ENCODE data around the gene DHX35.
"Not testable (repeated sequence)": the region's sequence is repeated elsewhere in the genome, so short reads cannot be mapped to it uniquely, and the experiment has no call there.

DHX35 gene

DNA sequence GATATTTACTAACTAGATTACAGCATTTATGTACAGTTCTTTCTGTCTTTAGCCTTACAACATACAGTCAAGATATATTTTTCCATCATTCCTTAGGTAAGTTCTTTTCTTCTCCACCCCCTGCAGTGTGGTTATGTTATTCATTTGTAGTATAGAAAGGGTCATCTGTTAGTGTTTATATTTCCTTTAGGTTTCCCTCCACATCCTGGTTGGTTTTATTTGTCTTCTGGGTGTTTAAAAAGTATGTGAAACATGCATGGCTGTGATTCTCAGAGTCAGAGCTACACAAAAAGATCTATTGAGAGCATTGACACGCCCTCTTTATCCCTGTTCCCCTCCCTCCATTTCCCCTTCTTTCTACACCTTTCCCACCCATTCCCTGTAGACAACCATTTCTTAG lies 20.1 kb downstream of the DHX35 start:
- no peak for DNase-seq

DNA sequence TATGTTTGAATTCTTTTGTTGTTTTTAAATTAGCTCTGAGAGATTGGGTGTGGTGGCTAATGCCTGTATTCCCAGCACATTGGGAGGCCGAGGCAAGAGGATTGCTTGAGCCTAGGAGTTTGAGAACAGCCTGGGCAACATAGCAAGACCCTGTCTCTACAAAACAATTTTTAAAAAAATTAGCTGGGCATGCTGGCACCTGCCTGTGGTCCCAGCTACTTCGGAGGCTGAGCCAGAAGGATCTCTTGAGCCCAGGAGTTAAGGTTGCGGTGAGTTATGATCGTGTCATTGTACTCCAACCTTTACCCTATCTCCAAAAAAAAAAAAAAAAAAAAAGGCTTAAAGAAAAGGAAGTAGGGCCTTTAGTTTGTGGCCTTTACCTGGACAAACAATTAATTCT lies 22.9 kb downstream of the DHX35 start:
- DNase-seq, result no peak

DNA sequence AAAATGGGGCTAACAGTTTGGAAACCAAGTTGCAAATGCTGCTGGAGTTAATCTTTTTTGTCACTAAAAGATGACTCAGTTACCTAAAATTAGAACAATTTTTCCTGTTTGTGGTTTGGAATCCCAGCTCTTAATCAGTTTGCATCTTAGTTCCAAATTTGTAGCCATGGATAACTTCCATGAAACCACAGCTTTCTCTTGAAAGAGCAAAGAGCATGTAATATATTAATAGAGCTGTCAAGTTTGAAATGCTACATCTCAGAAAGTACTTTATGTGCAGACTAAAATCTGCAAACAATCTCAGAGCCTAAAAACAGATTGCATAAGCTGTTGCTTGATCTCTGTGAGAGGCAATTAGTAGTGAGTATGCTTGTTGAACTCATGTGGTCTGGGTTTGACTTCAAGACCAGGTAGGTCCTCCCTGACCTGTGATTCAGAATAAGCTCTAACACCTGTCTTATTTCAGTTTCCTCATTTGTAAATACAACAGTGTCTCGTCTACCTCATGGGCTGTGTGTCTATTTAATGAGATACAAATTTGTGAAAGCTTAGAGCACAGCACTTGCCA lies 23.5 kb downstream of the DHX35 start:
- DNase-seq, result no peak

DNA sequence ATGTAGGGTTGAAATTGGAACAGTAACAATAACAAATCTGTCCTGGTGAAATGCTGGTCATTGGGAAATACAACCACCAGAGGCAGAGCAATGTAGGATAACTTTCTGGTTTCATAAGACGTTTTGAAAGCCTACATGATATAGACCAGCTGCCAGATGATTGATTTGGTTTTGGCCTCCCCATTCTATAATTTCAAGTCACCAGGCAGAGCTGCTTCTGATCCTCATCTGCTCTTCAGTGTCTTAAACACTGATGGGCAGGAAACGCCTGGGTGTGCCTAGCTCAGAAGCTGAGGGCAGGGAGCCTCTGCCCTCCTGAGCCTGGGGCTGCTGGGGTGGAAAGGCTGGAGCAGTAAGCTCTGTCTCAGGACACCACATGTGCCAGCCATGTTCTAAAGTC lies 24.5 kb downstream of the DHX35 start:
- DNase-seq, result no peak

DNA sequence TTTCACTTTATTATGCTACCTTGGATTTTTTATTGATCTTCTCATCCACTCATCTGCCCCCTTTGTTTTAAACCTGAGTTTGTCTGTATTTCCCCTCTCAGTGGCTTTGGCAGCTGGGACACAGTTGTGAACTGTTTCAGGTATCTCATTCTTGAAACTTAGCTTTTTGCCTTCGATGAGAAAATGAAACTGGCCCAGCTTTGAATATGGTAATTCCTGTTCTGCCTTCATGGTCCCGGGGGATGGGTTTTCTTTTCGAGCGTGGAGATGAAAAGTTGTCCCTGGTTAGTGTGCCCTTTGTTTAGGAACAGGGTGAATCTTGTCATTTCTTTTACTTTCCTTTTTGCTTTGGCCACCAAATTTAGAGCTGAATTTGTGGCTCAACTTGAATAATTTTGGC lies 25.6 kb downstream of the DHX35 start:
- no peak for DNase-seq

DNA sequence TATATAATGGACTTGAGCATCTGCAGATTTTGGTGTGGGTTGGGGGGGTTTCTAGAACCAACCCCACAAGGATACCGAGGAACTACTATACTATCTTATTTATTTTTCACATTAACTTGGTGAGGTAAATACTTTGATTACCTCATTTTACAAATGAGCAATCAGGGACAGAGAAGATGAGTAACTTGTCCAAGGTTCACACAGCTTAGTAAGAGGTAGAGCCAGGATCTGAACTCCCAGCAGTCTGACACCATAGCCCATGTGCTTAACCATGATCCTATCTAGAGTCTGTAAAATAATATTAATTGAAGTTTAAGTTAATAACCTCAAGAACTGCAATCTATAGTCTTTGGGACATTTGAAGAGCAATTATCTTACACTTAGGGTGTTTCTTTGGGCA lies 28.6 kb downstream of the DHX35 start:
- DNase-seq, result no peak

DNA sequence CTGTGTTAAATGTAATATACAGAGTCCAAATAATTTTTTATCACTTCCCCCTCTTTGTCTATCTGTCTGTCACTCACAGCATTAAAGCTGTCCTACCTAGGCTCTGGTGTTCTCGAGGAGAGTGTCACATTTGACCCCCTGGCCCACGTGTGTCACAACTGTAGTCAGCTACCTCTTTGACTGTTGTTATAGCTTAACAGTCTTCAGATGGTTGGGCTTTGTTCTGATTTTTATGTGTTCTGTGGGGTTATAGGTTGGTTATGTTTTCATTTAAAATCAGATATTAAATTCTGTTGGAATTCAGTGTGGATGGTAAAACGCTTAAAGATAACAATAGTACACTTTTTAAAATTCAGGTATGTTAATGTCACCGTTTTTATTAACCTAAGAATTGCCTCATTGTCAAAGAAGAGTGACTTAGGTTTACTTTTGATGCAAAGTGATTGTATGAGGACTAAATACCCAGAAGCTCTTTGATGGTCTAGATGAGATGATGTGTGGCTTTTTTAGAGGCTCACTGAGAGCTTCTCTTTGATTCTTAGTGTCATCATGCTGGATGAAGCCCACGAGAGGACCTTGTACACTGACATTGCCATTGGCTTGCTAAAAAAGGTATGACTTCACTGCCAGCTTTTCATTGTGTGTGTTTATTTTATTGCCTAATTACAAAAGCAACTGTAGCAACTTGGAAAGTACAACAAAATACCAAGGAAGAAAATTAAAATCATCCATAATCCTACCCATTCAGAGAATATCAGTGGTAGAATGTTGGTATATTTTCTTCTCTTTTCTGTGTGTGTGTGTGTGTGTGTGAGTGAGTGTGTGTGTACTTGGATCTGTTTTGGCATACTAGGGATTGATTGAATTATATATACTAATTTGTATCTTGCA lies 29.9 kb downstream of the DHX35 start:
- DNase-seq, result no peak

DNA sequence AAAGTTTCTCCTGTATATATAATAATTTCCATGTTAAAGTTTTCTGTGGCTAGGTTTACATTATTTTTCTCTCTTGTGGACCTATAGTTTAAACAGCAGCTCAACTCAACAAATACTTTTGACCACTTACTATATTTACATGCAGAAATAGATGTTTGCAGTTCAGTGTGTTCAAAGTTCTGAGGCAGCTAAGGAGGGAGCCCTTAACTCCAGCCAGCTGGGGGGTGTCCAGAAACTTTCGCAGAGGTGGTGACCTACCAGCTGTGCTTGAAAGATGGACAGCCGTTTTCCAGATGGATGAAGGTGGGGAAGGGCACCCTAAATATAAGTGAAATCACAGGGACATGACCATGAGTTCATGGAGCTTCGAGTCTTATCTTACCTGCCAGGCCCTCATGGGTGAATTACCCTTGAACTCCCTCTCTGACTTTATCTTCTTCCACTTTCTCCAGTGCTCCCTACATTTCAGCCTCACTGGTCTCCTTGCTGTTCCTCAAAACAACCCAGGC lies 33.4 kb downstream of the DHX35 start:
- DNase-seq, result no peak

DNA sequence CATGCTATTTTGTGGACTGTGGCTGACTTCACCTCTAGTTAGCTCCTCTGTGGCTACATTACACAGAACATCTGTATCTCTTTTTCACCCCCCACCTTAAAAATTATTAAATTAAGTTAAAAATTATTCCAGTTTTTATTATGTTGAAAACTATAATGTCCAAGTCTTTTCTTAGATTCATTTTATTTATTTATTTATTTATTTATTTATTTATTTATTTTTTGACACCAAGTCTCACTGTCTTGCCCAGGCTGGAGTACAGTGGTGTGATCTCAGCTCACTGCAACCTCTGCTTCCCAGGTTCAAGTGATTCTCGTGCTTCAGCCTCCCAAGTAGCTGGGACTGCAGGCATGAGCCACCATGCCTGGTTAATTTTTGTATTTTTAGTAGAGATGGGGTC lies 34.7 kb downstream of the DHX35 start:
- not testable (repeated sequence) for DNase-seq

DNA sequence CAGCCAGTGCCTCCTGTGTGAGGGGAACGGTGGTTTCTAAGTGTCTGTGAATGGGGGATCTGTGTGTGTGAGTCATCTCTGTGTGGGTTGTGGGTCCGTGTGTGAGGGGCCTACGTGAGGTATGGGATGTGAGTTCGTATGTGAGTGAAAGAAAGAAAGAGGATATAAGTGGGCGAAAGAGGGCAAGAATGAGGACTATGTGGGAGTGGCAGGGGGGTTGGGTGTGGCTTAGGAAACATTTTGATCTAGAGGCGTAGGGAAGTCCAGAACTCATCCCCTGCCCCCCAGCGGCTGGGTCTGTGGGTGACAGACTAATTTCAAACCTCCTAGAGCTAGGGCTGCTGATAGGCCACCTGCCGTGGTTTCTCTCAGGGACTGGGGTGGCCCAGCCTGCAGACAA lies 35.5 kb downstream of the DHX35 start:
- DNase-seq, result no peak

DNA sequence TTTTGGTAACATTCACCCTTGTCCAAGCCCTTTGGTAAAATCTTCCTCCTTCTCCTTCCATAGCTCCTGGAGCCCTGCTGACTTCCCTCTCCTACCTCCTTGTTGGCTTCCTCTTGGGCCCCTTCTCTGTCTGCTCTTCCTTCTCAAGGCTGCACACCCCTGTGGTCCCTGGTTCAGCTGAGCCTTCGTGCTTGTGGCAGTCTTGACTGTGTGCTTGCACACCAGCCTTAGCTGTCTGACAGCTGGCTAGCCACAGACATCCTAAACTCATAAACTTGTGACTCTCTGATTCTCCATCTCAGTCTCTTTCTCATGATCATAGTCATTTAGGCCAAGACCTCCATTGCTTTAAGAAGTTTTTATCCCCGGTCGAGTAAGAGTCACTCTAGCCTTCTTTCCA lies 37.1 kb downstream of the DHX35 start:
- DNase-seq, result no peak

DNA sequence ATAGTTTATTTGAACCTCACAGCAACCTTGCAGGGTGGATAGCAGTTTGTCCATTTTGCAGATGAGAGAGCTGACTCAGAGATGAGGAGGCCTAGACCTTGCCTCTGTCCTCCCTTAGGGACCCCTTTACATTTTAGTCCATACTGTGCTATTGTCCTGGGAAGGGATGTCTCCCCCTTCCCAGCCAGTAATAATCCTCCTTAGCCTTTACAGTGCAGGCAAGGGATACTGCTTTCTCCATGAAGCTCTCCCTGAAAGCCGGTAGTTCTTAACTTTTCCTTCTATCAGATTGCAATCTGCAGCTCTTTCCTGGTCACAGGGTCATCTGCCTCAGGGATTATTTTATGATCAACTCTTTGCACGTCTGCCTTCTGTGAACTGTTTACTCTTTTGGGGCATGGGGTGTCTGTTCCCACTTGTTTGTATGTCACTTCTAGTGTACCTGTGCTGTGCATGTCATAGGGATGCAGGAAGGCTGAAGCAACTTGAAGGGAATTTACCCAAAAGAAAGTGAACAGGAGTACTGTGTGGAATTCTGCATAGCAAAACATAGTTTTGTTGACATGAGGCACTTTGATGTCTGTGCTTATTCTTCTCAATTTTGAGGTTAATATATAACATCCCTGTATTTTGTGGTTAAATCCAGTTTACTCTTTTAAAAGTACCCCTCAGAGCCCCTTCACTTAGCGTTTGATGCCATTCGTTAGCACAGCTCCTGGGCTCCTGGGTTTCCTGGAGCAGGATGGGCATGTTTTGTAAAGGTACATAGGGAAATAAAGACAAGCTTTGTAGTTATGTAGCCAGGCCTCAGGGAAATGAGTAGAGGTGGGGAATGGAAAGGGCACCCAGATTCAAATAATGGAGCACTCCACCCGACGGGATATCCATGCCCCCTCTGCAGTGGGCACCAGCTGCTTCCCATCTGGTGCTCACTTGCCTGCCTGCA lies 38.1 kb downstream of the DHX35 start:
- DNase-seq, result no peak

DNA sequence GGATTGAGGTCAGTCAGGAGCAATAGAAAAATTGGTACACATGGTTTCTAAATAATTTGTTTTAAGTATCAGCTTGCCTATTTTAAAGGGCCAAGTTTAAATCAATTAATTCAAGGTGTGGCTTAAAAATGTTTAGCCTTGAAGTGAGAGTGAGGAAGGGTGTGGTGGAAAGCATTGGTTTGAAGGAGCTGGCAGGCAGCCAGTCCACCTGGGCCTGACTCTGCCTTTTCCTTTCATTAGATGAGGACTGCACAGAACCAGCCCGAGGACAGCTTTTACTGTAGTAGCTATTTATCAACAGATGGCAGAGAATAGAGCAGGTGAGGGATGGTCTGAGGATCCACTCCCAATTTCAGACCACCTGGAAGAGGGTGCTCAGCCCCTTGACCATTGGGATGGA lies 42.4 kb downstream of the DHX35 start:
- peak; percentile 30 for DNase-seq

DNA sequence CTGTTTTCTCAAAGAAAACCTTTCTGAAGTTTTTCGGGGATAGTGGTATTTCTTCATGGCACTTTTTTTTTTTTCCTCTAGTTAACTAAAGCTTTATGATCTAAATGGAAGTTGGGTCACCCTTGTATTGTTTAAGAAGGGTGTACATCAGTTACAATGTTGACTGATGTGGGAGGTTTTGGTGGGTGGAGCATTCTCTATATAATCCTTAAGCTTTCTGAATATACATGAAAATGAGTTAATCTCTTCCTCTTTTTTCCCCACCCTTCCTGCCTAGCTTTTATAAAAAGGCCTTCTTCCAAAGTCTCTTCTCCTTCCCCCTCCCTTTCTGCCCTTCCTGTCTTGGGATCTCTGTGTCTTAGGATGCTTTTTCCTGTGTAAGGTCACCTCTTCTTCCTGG lies 47.2 kb downstream of the DHX35 start:
- no peak for DNase-seq

DNA sequence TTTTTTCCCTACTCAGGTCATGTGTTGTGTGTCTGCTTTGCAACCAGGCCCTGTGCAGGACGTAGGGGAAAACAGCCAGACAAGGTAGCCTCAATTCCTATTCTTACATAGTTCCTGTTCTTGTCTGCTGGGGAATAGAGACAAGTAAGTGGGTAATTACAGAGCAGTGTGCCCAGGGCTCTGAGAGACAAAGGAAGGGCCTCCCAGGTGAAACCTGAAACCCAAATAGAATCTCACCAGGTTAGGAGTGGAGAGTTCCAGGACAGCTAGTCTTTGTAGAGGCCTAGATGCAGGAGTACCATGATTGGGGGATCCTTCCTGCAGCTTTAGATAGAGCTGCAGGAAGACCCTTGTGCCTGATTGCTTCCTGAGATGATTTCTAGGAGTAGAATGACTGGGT lies 48.4 kb downstream of the DHX35 start:
- DNase-seq, result peak; percentile 53

DNA sequence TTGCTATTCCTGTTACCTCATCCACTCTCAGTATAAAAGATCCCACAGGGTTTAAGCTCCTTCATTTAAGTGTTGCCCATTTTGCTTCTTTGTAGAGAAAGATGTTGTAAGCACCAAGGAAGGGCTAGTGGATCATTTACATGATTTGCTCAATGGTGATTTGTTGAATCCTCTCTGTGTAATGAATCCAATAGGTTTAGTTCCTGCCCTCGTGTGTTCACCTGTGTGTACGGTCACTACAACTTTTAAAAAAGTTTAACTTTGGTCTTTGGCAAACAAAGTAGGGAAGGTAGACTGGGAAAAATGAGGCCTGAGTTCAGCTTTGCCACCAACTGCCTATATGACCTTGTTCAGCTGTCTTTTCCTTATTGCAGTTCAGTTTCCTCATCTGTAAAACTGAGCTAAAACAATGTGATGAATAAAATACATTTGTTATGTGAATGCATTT lies 51.5 kb downstream of the DHX35 start:
- no peak for DNase-seq

DNA sequence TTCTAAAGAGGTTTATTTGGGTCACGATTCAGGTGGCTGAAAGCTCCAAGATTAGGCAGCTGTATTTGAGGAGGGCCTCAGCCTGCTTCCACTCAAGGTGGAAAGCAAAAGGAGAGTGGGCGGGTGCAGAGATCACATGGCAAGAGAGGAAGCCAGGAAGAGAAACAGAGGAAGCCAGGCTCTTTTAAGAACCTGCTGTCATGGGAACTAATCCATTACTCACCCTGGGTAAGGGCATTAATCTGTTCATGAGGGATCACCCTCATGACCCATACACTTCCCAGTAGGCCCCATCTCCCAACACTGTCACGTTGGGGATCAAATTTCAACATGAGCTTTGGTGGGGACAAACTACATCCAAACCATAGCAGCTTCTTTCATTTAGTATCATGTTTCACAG lies 53.9 kb downstream of the DHX35 start:
- no peak for DNase-seq

DNA sequence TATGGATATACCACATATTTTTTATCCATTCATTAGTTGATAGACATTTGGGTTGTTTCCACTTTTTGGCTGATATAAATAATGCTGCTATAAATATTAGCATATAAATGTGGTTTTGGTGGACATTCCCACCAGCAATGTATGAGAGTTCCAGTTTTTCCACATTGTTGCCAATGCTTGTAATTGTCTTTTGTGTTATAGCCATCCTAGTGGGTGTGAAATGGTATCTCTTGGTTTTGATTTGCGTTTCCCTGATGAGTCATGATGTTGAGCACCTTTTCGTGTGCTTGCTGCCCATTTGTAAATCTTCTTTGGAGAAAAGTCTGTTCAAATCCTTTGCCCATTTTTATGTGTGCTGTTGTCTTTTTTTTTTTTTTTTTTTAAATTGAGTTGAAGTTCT lies 54.4 kb downstream of the DHX35 start:
- no peak for DNase-seq

DNA sequence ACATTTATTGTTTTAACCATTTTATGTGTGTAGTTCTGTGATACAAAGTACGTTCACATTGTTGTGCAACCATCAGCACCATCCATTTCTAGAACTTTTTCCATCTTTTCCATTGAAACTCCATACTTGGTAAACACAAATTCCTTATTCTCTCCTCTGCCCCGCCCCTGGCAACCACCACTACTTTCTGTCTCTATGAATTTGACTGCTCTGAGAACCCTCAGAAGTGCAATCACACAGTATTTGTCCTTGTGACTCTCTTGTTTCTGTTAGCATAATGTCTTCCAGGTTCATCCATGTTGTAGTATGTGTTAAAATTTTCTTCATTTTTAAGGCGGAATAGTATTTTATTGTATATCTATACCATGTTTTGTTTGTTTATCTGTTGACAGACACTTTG lies 56.9 kb downstream of the DHX35 start:
- no peak for DNase-seq

DNA sequence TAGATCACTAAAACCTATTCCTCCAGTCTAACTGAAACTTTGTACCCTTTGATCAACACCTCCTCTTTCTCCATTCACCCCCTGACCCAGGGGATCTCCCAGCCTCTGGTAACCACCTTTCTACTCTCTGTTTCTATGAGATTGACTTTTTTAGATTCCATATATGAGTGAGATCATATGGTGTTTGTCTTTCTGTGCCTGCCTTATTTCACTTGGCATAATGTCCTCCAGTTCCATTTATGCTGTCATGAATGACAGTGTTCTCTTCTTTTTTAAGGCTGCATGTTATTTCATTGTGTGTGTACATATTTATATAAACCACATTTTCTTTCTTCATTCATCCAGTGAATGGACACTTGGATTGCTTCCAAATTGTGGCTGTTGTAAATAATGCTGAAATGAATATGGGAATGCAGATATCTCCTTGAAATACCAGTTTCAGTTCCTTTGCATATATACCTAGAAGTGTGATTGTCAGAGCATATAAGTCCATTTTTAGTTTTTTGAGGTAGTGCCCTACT lies 57.7 kb downstream of the DHX35 start:
- no peak for DNase-seq

DNA sequence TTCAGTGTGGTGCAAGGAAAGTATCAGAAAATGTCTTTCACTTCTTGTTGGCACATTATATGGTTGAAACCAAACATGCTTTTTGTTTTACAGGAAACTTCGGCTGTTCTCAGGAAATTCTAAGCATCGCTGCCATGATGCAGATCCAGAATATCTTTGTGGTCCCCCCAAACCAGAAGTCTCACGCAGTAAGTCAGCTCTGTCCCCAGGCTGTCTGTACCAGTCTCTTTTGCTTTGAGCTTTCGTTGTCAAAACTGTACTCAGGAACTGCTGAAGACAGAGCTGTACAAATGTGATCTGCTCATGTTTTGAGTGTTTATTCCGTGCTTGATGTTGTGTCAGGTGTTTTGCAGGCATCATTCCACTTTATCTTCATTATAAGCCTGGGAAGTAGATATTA lies 59.6 kb downstream of the DHX35 start:
- no peak for DNase-seq

DNA sequence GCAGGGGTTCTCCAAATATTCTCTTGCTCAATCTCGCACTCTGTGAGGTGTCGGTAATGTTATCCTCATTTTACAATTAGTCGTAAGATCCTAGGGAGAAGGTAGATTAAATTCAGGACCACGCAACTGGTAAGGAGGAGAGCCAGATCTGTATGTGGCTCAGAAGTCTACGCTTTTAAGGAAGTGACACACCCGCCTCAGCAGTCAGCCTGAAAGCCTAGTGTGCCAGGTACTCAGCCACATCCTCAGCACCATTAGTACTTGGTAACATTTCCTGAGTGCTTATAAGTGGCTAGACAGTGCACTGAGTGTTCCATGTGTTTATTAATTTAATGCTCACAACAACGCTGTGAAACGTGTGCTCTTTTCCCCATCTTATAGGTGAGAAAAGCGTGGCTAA lies 63.7 kb downstream of the DHX35 start:
- no peak for DNase-seq

DNA sequence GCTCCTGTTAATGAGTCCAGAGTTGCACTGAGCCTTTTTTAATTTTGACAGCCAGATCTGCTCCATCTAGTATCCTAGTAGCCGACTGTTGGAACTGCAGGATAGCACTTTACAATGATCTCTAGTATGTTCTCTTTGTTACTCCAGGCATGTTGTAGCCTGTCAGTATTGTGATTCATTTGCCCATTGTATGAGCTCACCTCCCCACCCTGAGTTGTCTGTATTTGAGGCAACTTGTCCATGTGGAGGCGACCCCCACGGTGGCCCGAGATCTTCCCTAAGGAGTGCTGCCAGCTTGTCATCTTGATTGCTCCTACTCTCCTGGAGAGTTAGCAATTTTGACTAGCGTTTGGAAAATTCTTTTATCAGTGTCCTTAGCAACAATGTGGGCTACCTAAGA lies 67.2 kb downstream of the DHX35 start:
- DNase-seq, result no peak
